ENCODE measurements around the gene KAT2A. TPM values are rescaled to one million over a fixed set of nuclear protein-coding genes. Genes with fewer than 3 reads are reported as not detected.

KAT2A gene
- polyA plus RNA-seq, 1 donor = 45.9 TPM

DNA sequence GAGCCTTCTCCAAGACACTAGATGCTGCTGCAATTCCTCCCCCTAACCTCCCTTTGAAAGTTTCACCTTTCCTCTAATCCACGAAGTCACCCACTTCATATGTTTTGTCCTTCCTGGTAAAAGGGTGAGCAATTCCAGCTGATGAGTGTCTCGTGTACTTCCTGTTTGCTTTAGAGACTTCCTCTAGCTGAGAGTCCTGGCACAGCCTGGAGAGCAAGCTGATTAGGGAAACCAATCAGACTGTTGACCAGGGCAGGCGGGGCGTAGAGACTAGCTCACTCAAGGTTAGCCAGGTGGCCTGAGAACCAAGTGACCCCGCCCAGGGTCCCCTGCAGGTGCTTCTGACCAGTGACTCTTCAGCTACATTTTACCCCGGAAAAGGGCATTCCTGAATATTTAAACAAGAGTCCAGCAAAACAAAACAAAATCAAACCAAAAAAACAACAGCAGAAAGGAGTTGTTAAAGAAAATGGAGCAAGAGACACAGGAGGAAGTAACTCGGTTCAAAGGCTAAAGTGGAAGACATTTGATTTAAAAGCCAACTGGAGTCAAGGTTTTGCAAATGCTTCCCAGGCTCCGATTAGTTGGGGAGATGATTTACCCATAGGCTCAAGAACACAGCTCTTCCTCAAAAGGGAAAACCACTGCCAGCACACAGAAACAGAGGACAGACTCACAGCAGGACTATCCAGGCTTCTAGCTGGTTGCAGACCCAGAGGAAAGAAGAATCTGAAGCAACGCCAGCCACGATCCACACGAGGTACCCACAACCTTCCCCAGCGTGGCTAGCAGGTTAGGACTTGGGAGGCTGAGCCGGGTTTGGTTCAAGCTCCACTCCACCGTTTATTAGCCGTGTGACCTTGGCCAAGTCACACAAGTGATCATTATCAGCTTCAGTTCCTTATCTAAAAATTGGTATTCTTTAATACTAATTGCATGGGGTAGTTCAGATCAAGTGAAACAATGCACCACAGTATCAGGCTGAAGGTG is 14.8 kb upstream of the KAT2A start:
- DNase-seq (ENCODE audit: low read depth) = no peak

DNA sequence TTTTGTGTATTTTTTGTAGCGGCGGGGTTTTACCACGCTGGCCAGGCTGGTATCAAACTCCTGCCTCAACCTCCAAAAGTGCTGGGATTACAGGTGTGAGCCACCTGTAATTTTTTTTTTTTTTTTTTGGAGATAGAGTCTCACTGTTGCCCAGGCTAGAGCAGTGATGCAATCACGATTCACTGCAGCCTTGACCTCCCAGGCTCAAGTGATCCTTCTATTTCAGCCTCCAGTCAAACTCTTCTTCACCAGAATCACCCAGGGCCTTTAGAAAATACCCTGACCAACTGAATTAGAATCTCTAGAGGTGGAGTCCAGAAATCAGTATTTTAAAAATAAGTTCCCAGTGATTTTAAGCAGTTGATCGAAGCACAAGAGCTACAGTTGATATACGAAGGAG is 14.0 kb upstream of the KAT2A start:
- no peak for DNase-seq (ENCODE audit: low read depth)

- DNase-seq (ENCODE audit: low read depth) = no peak
These were observed 12.4 kb upstream of the KAT2A start for GRCh38 chr17:42133461-42134041.

DNA sequence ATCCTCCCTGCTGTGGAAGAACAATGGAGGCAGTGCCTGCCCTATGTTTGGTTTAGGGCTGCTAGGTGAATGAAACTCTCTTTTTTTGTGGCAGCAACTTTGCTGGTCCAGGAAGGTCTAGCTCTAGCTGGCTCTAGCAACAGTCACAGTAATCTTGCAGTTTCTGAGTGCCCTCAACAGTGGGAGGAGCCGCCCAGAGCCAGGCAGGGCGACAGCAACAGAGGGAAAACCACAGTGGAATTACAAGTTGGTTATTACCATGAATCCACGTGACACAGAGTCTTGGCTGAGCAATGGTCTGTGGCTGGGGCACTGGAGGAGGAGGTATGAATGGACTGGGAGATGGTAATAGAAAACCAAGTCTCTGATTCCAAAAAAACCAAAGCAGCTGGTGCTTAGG is 11.8 kb upstream of the KAT2A start:
- no peak for DNase-seq (ENCODE audit: low read depth)

DNA sequence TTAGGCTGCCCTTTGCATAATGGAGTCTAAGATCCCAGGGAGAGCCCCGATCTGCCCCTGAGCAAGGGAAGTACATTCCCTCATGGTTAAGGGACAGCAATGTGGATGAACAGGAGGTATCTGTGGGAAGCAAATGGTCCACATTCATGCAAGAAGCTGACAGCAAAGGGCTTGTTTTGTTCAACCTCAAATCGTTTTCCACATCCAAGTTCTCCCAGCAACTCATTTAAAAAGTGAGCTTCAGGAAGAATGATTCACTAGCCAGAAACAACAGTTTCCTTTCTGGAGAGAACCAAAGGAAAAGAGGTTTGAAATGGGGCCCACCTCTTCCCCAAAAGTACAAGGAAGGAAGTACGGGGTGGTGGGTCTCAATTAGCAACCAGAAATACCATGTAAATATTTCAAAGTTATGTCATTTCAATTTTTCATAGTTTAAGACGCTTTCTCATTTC is 10.8 kb upstream of the KAT2A start:
- no peak for DNase-seq (ENCODE audit: low read depth)

- DNase-seq (ENCODE audit: low read depth) = no peak
These were observed 10.1 kb upstream of the KAT2A start for GRCh38 chr17:42131232-42131631.

DNA sequence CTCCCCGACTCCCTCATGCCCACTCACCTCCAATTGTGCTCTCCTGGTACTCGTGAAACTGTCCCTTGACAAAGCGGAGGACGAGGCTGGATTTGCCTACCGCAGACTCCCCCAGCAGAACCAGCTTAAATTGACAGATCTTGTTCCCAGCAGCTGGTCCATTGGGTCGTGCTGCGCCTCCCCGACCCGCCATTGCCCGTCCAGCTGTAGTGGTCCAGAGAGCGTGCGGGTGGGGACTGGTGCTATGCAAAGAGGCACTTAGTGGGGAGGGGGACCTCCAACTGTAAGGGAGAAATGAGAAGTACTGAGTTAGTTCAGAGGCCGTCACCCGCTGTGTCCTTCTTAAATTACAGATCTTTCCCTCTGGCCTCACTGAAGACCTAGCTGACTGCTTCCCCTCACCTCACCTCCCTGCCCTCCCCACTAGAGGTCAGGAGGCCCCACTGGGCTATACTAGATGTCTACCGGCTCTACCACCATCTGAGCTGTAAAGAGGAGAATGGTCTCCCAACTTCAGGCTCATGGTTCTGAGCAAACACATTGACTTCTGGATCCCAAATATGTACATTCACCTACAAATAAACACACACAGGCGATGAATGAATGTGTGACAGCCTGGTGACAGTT is 9.3 kb upstream of the KAT2A start:
- DNase-seq (ENCODE audit: low read depth) = no peak

DNA sequence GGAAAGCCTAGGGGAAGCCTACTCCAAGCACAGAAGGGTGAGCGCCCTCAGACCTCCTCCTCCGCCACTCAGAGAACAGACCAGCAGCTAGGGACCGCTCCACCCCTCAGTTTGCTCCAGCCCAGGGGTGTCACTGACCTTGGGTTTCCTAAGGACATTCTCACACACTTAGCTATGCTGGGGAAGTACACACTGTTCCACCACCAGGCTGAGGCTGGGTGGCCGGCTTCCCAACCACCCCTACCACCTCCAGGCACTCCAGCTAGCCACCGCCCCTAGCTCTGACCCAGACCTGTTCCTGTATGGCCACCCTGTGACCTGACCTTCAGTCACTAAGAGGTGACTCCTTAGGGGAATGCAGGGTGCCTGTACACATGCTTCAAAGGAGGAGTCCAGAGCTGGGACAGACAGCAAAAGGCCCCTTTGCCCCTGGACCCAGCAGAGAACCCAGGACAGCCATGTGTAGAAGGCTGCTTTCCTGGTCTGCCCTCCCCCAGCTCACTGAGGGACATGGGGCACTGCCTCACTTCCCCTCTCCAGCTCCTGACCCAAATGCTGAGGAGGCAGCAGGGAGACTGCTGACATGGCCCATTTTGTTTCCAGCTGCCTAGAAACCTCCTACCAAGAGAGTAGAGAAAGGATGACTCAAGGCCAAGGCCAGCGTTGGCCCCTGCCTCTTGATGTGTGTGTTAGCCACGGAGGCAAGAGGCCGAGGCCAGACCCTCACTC is 8.1 kb upstream of the KAT2A start:
- no peak for DNase-seq (ENCODE audit: low read depth)

GRCh38 chr17:42127414-42127813 is 6.2 kb upstream of the KAT2A start:
- DNase-seq (ENCODE audit: low read depth) = no peak

DNA sequence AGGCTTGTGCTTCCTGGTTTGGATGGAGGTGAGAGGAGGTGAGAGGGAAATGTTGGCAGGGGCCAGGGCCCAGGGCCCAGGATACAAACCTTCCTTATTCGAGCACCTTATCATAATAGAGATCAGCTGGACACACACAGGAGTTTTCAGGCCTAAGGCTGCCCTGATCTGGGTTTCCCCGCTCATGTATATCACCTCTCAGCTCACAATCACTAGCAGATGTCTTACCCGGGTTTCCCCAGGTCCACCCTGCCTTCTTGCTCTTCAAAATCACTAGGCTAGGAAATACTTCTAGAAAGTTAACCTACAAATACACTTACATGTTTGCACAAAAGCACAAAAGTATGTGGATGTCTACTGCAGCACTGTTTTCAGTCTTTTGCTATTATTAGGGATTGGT is 5.7 kb upstream of the KAT2A start:
- DNase-seq (ENCODE audit: low read depth) = no peak

DNA sequence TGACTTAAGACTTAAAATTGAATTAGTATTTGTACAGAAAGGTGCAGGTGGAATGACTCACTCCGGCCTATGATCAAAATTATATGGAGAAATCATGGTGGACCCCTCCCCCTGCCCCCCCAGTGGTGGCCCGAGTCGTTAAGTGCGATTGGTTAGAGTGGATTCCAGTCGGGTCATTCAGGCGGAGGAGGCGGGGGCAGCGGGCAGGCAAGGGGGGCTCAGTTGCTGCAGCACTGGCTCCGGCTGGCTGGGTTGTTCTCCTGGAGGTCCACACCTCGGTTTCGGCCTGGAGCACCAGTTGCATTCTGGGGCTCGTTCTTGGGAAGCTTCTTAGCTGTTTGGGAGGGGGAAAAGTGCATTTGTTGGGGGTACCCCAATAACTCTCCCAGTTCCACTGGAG is 4.4 kb upstream of the KAT2A start:
- no peak for DNase-seq (ENCODE audit: low read depth)

- DNase-seq (ENCODE audit: low read depth) = no peak
These were observed 3.1 kb upstream of the KAT2A start for GRCh38 chr17:42124256-42124655.

DNA sequence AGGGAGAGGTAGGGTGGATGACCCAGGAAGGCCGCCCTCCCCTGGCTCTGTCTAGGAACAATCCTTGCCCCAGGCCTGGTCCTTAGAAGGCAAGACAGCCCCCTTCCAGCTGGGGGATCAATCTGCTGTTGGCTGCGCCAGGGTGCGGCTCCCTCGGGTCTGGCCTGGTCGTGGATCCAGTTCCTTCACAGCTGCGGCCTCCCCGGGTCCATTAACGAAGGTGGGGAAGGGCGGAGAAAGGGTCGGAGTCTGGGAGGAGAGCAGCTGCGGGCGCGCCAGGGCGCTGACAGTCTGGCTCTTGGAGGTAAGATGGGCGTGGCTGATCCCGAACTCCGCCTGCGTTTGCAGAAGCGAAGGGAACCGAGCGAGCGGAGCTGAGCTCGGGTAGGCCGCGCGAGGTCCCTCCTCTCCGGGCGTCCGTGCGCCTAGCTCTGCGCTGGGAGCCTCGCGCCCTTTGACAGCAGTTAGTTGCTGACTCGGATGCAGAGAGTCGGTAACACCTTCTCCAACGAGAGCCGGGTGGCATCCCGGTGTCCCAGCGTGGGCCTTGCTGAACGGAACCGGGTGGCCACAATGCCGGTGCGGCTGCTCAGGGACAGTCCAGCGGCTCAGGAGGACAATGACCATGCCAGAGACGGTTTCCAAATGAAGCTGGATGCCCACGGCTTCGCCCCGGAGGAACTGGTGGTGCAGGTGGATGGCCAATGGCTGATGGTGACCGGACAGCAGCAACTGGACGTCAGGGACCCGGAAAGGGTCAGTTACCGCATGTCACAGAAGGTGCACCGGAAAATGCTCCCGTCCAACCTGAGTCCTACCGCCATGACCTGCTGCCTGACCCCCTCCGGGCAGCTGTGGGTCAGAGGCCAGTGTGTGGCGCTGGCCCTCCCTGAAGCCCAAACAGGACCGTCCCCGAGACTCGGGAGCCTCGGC is 1.5 kb upstream of the KAT2A start, which contains the start of gene HSPB9:
Gene HSPB9 (plus strand): TSS at position 434 of the 933 bp plus-strand sequence. CDS start 47 bp downstream, at position 481.
- DNase-seq (ENCODE audit: low read depth) = no peak

- no peak for DNase-seq (ENCODE audit: low read depth)
These were observed 902 bp downstream of the KAT2A start for GRCh38 chr17:42120161-42120769.

GRCh38 chr17:42119301-42119700 is 1.9 kb downstream of the KAT2A start:
- DNase-seq (ENCODE audit: low read depth) = no peak

GRCh38 chr17:42118545-42118944 is 2.6 kb downstream of the KAT2A start:
- no peak for DNase-seq (ENCODE audit: low read depth)

GRCh38 chr17:42118126-42118510 is 3.0 kb downstream of the KAT2A start:
- no peak for DNase-seq (ENCODE audit: low read depth)

GRCh38 chr17:42117397-42118125 is 3.6 kb downstream of the KAT2A start:
- DNase-seq (ENCODE audit: low read depth) = no peak

DNA sequence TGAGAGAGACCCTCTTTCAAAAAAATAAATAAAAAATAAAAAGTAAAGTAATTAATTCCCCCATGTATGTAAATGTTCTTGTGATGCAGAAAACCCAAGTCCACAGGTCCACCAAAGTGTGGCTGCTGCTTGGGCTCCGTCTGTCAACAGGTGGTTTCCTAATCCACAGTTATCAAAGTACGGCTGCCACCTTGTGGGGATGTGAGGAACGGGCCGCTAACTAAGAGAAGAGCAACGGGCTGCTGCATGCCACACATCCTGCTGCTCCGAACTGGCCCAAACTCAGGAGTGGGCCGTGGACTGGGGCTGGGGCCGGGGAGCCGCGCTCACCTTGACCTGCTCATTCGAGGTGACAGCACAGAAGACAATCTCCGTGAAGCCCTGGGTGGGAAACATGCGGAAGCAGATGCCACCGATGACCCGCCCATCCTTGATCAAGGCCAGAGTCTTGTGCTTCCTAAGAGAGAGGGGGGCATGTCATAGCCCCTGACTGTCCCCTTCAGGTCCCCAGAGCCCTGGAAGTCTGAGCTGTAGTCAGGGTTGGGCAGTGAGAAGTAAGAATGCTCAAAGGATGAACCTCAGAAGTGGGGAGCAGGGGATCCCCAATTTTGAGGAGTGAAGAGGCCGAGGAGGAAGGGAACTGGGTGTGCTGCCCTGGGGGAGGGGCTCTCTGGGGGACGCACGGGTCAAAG is 4.3 kb downstream of the KAT2A start:
- no peak for DNase-seq (ENCODE audit: low read depth)

Measured in forelimb muscle (tissue), 1 donor.